Stimulated activated CD4-positive, alpha-beta T cell treated with anti-CD3 and anti-CD28 coated beads, TNF-alpha, amount 100 ng/mL, for 1 hour (primary cell): Measurements from ENCODE around the gene MRGPRE.

Experiments used
- DNase-seq, 3 donors: peaks; one replicate each; pipeline ENCODE4 v3.0.0-alpha.2; 2020; ENCODE audit warnings: low read depth in 3 of 3, low spot score in 1 of 3

MRGPRE gene

DNA sequence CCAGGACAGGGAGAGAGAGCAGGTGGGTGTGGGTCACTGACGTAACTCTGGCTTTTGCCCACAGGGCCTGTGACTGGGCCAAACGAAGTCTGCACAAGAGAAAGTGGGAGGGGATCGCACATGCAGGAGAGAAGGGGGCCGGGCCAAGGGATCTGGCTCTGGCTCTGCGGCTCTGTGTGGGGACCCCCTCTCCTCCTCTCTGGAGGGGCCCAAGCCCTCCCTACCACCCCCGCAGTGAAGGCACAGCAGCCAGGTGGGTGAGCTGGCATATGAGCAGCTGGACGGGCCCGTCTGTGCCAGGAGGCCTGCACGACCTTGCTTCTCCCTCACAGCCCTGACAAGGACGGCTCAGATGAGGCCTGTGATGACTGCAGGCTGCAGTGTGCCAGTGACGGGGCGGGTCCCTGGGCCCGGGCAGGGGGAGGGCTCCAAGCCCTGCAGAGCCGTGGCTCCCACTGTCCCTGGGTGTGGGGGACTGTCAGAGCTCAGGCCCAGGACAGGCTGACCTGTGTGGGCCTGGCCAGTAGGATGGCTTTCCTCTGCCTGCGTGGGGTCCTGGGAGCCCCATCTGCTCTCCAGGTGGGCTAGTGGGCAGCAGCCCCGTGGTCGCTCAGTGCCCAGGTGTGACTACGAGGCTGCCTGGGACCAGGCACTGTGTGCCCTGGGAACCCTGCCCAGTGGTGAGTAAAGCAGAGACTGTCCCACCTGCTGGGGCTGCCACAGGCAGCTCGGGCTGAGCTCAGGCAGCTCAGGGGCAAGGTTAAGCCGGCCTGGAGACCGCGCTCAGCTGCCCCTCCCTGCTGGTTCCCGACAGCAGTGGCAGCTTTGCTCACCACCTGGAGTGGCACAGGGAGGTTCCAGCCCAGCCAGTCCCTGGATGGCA is 35.8 kb downstream of the MRGPRE start:
- DNase-seq = no peak

GRCh38 chr11:3195251-3196160 is 36.7 kb downstream of the MRGPRE start:
- DNase-seq = no peak

DNA sequence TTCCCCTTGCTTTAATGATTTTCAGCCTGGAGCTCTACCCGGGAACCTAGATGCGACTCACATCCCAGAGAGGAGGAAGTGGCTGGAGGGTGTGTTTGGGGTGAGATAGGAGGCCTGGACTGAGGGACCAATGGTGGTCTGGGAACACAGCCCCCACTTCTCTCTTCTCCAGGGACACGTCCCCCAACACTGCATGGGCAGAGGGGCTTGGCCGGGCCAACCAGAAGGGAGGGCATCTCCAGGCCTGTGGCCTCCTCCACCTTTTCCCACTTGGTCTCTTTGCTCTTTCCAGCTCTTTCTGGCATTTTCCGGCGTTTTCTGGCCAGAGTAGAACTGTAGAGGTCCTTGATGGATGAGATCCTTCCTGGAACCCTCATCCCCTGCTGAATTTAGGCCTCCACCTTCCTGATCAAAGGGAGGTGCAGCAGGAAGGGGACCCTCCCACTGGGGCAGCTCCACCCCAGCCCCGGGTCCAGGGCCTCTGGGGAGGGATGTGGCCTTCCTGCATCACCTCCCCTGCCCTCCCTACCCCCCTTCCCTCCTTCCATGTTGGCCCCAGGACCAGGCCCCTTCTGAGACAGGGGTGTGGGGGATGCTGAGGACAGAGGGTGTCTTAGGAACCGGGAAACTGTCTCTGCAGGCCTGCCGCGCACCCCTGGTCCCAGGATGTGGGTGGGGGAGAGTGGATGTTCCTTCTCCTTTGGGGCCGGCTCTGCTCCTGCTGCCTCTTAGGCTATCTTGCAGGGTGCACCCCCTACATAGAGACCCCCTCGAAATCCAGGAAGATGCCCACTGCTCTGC is 38.0 kb downstream of the MRGPRE start:
- no peak for DNase-seq

DNA sequence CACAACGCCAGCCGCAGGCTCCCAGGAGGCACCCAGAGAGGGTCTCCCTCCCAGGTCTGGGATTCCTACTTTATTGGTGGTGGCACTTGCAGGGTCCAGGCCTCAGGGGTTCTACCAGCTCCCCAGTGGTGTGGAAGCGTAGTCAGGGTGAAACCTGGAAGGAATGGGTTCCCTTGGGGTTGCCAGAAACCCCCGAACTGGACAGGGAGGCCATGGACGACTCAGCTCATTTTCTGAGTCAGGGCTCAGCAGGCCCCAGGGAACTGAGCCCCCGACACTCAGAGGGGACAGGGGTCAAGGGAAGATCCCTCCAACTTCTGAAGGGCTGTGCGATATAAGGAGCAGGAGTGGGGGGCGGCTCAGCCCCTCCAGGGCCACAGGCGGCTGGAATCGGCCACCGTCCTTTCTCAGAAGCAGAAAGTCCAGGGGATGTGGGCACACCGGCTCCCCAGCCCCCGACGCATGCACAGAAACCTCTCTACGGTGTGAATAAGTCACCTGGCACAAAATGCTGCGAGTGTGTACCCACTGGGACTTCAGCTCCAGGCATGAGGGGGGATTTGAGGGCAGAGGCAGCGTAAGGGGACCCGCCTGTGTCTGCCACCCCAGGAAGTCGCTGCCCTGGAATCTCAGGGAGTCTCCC is 38.7 kb downstream of the MRGPRE start:
- no peak for DNase-seq

GRCh38 chr11:3192511-3193372 is 39.5 kb downstream of the MRGPRE start:
- DNase-seq = no peak

GRCh38 chr11:3191586-3192324 is 40.5 kb downstream of the MRGPRE start:
- DNase-seq = no peak

GRCh38 chr11:3190600-3190999 is 41.6 kb downstream of the MRGPRE start:
- DNase-seq = no peak

- no peak for DNase-seq
Observed at GRCh38 chr11:3189886-3190583, 42.2 kb downstream of the MRGPRE start.

- DNase-seq = no peak
Observed at GRCh38 chr11:3189196-3189843, 42.9 kb downstream of the MRGPRE start.

GRCh38 chr11:3188496-3189195 is 43.6 kb downstream of the MRGPRE start:
- DNase-seq = no peak

DNA sequence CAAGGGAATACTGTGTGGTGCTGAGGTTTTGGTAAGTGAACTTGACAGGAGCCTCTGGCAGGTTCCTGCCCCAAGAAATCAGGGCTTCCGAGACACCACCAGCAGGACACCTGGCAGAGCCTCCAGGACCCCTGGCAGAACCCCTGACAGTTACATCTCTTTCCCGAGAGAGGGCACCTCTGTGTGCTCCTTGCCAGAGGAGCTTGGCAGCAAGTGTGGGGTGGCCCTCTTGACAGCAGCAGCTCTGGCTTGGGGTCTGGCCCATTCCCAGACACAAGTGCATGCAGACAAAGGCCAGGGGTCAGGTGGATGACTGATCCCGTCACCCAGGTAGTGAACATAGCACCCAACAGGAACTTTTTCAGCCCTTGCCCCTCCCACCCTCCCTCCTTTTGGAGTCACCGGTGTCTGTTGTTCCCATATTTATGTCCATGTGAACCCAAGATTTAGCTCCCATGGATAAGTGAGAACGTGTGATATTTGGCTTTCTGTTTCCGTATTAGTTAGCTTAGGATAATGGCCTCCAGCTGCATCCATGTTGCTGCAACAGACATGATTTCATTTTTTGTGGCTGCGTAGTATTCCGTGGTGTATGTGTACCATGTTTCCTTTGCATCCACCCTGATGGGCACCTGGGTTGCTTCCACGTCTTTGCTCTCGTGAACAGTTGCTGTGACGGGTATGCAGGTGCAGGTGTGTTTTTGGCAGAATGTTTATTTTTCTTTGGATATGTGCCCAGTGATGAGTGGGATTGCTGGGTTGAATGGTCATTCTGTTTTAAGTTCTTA is 45.9 kb downstream of the MRGPRE start:
- no peak for DNase-seq

DNA sequence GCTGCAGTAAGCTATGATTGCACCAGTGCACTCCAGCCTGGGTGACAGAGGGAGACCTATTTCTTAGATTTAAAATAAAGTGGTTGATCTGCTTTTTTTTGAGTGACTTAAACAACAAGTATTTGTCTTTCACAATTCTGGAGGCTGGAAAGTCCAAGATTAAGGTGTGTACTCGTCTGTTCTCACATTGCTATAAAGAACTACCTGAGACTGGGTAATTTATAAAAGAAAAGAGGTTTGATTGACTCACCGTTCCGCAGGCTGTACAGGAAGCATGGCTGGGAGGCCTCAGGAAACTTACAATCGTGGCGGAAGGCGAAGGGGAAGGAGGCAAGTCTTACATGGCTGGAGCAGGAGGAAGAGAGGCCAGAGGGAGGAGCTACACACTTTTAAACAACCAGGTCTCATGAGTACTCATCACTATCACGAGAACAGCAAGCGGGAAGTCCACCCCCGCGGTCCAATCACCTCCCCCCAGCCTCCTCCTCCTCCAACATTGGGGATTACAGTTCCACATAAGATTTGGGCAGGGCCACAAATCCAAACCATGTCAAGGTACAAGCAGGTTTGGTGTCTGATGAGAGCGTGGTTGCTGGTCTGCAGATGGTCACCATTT is 47.4 kb downstream of the MRGPRE start:
- no peak for DNase-seq

DNA sequence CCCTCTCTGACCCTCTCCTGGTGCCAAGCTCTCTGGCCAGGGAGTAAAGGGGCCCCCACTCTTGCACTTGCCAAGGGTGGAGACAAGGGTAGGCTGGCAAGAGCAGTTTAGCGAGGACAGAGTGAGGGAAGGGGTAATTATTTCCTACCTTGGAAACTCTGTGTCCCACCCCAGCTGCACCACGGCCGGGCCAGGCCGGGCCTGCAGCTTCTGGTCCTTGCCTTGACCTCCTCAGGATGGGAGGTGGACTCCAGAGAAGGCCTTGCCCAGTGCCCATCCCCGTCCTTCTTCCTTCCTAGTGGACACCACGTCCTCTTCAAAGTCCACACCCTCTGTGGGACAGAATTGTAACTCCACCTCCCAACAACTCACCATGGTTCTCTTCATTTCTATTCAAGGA is 48.7 kb downstream of the MRGPRE start:
- DNase-seq = no peak

- no peak for DNase-seq
Observed at GRCh38 chr11:3182462-3182852, 49.8 kb downstream of the MRGPRE start.

DNA sequence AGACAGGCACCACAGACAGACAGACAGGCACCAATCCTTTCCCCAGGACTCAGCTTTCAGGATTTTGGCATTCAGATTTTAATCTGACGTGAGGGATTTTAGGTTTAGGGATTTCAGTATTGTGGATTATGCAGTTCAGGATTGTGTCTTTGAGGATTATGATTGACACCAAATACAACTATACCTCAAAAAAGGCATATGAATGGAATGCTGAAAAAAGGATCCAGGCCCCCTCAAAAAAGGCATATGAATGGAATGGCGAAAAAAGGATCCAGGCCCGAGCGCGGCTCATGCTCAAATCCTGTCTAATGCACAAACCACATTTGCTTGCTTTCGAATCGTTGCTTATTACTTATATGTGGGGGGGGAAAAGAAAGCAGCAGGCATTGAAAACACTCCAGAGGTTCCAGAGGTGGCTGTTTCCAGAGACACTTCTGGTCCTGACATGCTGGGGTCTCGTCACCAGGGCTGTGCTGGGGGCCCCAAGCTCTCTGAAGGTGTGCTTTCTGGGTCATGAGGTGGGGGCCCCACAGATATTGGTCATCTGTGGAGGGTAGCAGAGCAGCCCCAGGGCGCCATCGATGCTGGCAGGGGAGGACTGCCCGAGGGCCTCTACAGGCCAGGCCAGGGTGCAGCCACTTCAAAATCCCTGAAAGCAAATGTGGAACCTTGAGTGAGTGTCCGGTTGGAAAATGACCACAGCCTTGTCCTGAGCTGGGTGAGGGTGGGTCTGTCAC is 50.3 kb downstream of the MRGPRE start:
- DNase-seq = no peak

DNA sequence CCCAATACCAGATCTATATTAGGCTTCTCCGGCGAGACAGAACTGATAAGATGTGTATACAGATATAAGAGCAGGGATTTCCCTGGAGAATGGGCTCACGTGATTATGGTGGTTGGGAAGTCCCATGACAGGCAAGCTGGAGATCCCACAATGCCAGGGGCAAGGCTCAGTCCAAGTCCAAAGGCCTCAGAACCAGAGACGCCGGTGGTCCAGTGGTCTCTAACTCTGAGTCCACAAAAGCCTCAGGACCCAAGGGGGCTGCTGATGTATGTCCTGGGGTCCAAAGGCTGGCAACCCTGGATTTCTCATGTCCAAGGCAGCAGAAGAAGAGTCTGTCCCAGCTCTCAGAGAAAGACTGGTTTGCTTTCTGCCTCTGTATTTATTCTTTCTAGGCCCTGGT is 51.3 kb downstream of the MRGPRE start:
- DNase-seq = no peak
